GM12878 (cell line): ENCODE measurements around the gene SFSWAP. TPM values are rescaled to one million over a fixed set of nuclear protein-coding genes. Genes with fewer than 3 reads are reported as not detected.

Experiments used
- ATAC-seq: fragments of 200-7000 bp; cut with Tn5 transposase; 3 replicates; pipeline ENCODE4 v1.9.1; 2020; ENCODE audit warnings: mild to moderate bottlenecking, moderate library complexity
- BruUV-seq: library from RNA; stranded (reverse); fragments of 400-500 nt; replicated peaks from 2 replicates; lab custom pipeline; 2021; lab: Mats Ljungman, UMichigan
- CTCF ChIA-PET: fragments of 300-600 bp; sonication (Branson Sonifier 250); formaldehyde crosslinking; extraction: SDS; loops from one replicate; lab custom pipeline; 2021; ENCODE audit warnings: inconsistent platforms; lab: Yijun Ruan, JAX
- POLR2A ChIA-PET: fragments of 350-600 bp; formaldehyde crosslinking; extraction: SDS; loops from one replicate; lab custom pipeline; 2021; ENCODE audit warnings: inconsistent platforms; lab: Charles Lee
- RAD21 ChIA-PET: fragments of 300-600 bp; sonication (Branson Sonifier 250); formaldehyde crosslinking; loops from one replicate; lab custom pipeline; 2023; ENCODE audit warnings: antibody characterized with exemption; ENCODE audit not compliant: unreplicated experiment; lab: Charles Lee
- SMC1A ChIA-PET: fragments of 300-600 bp; sonication (Branson Sonifier 250); formaldehyde crosslinking; loops from one replicate; lab custom pipeline; 2023; ENCODE audit not compliant: unreplicated experiment, uncharacterized antibody; lab: Charles Lee
- DNase-seq: peaks from one replicate; pipeline ENCODE4 v3.0.0-alpha.2; 2011; ENCODE audit warnings: low read depth, low spot score
- FAIRE-seq: peaks from 3 replicates; lab custom pipeline; 2011; peaks lifted over from hg19 to GRCh38; lab: Jason Lieb, UNC
- H2AFZ ChIP-seq: 2 replicates; pipeline ENCODE4 v1.6.0; 2011; ENCODE audit warnings: low read depth, low read length, control low read depth; ENCODE audit not compliant: control insufficient read depth
- H3K27ac ChIP-seq: 2 replicates; pipeline ENCODE4 v1.5.1; 2011; ENCODE audit warnings: control low read depth; ENCODE audit not compliant: control insufficient read depth, insufficient read depth
- H3K27me3 ChIP-seq, 2 experiments: replicated peaks in 1 of 2; 2 replicates each; pipeline versions ENCODE4 v1.6.0 to v1.6.1; 2011; ENCODE audit warnings: low read length in 1 of 2; ENCODE audit not compliant: control insufficient read depth in 2 of 2, insufficient read depth in 2 of 2
- H3K36me3 ChIP-seq, 2 experiments: 2 replicates each; pipeline ENCODE4 v1.5.1; 2011; ENCODE audit warnings: low read length in 1 of 2; ENCODE audit not compliant: control insufficient read depth in 2 of 2, insufficient read depth in 2 of 2
- H3K4me1 ChIP-seq: 2 replicates; pipeline ENCODE4 v1.6.1; 2011; ENCODE audit warnings: mild to moderate bottlenecking, low read length, moderate library complexity, mixed read lengths; ENCODE audit not compliant: control insufficient read depth, insufficient read depth
- H3K4me2 ChIP-seq: 2 replicates; pipeline ENCODE4 v1.6.0; 2011; ENCODE audit warnings: control low read depth; ENCODE audit not compliant: control insufficient read depth, insufficient read depth
- H3K4me3 ChIP-seq: fragments of 200-600 bp; sonication (generic); 2 replicates; pipeline ENCODE4 v1.5.1; 2016
- H3K79me2 ChIP-seq: 2 replicates; pipeline ENCODE4 v1.6.0; 2011; ENCODE audit warnings: low read length; ENCODE audit not compliant: control insufficient read depth, insufficient read depth
- H3K9ac ChIP-seq: 2 replicates; pipeline ENCODE4 v1.8.0; 2011; ENCODE audit warnings: low read length, control low read depth, mixed read lengths; ENCODE audit not compliant: control insufficient read depth, insufficient read depth
- H3K9me3 ChIP-seq: replicated peaks from 3 replicates; pipeline ENCODE4 v1.5.1; 2011; ENCODE audit warnings: mild to moderate bottlenecking, low read length; ENCODE audit not compliant: control insufficient read depth, insufficient read depth
- H4K20me1 ChIP-seq: 2 replicates; pipeline ENCODE4 v1.6.0; 2011; ENCODE audit not compliant: control insufficient read depth, insufficient read depth
- BCL11A ChIP-seq: IDR thresholded peaks from 2 replicates; pipeline ENCODE4 v1.6.1; 2011; ENCODE audit warnings: low read depth, low read length
- CBFB ChIP-seq: IDR thresholded peaks from 2 replicates; pipeline ENCODE4 v1.6.1; 2016; ENCODE audit warnings: antibody characterized with exemption, low read depth
- CUX1 ChIP-seq: IDR thresholded peaks from 2 replicates; pipeline ENCODE4 v1.6.1; 2012; ENCODE audit warnings: improper control_type of control experiment, low read depth, low read length; ENCODE audit not compliant: insufficient replicate concordance
- MEF2A ChIP-seq: IDR thresholded peaks from 2 replicates; pipeline ENCODE4 v1.6.1; 2011; ENCODE audit warnings: low read depth, mild to moderate bottlenecking, low read length, moderate library complexity; ENCODE audit not compliant: insufficient read depth
- SPI1 ChIP-seq: IDR thresholded peaks from 2 replicates; pipeline ENCODE4 v1.6.1; 2011; ENCODE audit warnings: low read depth, mild to moderate bottlenecking, low read length, moderate library complexity, borderline replicate concordance; ENCODE audit not compliant: insufficient read depth
- WGBS: methylation state at CpG from one replicate; pipeline ENCODE4 v1.1.6; 2016; ENCODE audit warnings: low lambda C conversion rate; ENCODE audit not compliant: insufficient replicate concordance, insufficient coverage; ENCODE audit errors: missing lambda C conversion rate; 5-methylcytosine and 5-hydroxymethylcytosine counted together
- in situ Hi-C: fragments of 300-500 bp; cut with MboI; formaldehyde crosslinking; loops from 9 replicates; pipeline ENCODE4 v1.14.3; 2018; ENCODE audit warnings: mixed read lengths
- intact Hi-C: fragments of 100-400 bp; cut with micrococcal nuclease; formaldehyde crosslinking; loops from one replicate; pipeline ENCODE4 v1.14.2; 2022; ENCODE audit not compliant: unreplicated experiment
- polyA plus RNA-seq, 11 experiments: library from polyadenylated mRNA; depleted of rRNA in 4 of 11; unstranded in 6 of 11; stranded (reverse) in 5 of 11; fragments of >200 nt; fragmentation: Nextera tagmentation in 4 of 11; fragmentation: Illumina TruSeq in 1 of 11; extraction: Ambion mirVana in 4 of 11; extraction: Trizol in 1 of 11; gene quantifications; 1 replicate in 1 of 11; 2 replicates in 10 of 11; pipeline versions ENCODE4 v1.2.1 to v1.2.3, GENCODE V29; 2011 to 2016; ENCODE audit warnings: inconsistent platforms in 2 of 11, missing spikeins in 2 of 11, low read depth in 1 of 11
- total RNA-seq, 4 experiments: library from RNA; depleted of rRNA in 3 of 4; stranded (reverse); fragments of >200 nt in 3 of 4; fragmentation: Illumina TruSeq in 1 of 4; extraction: Trizol in 1 of 4; gene quantifications; 2 replicates each; pipeline versions ENCODE4 v1.2.1 to v1.2.3, GENCODE V29; 2013 to 2021

The SFSWAP gene
- total and polyA plus RNA-seq, 10 of the 15 experiments (the other 5 are each of a cell fraction or from before 2014, with no cell fraction given), result 1.8 to 48.6 (median 25.0) TPM

- SMC1A ChIA-PET, result no interaction called here
- H3K9me3 ChIP-seq, result no peaks in the 10 kb centered on the region
- CTCF ChIA-PET, result interaction anchor here (0.7 to 1.8 kb wide), 2 partner anchors 34 to 112 kb away, joined by 3 to 4 read pairs; no protein-coding TSS in a partner anchor
- BruUV-seq, result no TSS peak
- RAD21 ChIA-PET, result no interaction called here
- H3K79me2 ChIP-seq, result peaks cover 4% of the 10 kb centered on the region
- POLR2A ChIA-PET, result no interaction called here
- no peak for DNase-seq
- 100% methylated on average over 1 of the region's 1 CpG for WGBS
- no peaks in the 10 kb centered on the region for H3K27me3 ChIP-seq
- H3K4me3 ChIP-seq, result no peak overlapping the region
- in situ Hi-C loops (no loop called here), intact Hi-C loops (no loop called here)
- H2AFZ ChIP-seq, result no peak overlapping the region
- H3K36me3 ChIP-seq, result peaks cover 10 to 45% of the 10 kb centered on the region in 2 experiments; a peak in 3 of 4 replicates
- no peak for ATAC-seq
- no peak overlapping the region for H3K9ac ChIP-seq
- no peaks in the 10 kb centered on the region for H3K4me1 ChIP-seq
- TF ChIP-seq CBFB (no peak), BCL11A (no peak), SPI1 (no peak)
- FAIRE-seq, result no peak
- no peak overlapping the region for H3K27ac ChIP-seq
- no peaks in the 10 kb centered on the region for H4K20me1 ChIP-seq
- H3K4me2 ChIP-seq, result no peak overlapping the region
These were observed 10.7 kb downstream of the SFSWAP start for GRCh38 chr12:131721548-131721947.

GRCh38 chr12:131723532-131723931 is 12.6 kb downstream of the SFSWAP start:
- H3K9me3 ChIP-seq, result no peaks in the 10 kb centered on the region
- ATAC-seq (no peak), FAIRE-seq (no peak), DNase-seq (no peak)
- H3K36me3 ChIP-seq, result peaks cover 16 to 53% of the 10 kb centered on the region in 2 experiments
- CTCF ChIA-PET, result no interaction called here
- RAD21 ChIA-PET, result interaction anchor here (1.1 kb wide), 1 partner anchor 112 kb away, joined by 3 read pairs; no protein-coding TSS in a partner anchor
- SMC1A ChIA-PET, result no interaction called here
- H3K4me1 ChIP-seq, result no peaks in the 10 kb centered on the region
- POLR2A ChIA-PET, result interaction anchor here (0.5 kb wide), 1 partner anchor 243 kb away, joined by 6 read pairs; no protein-coding TSS in a partner anchor
- in situ Hi-C loops, result no loop called here
- peaks cover 4% of the 10 kb centered on the region for H3K79me2 ChIP-seq
- H4K20me1 ChIP-seq, result no peaks in the 10 kb centered on the region
- no peak overlapping the region for H3K9ac ChIP-seq
- over 99% methylated on average over 5 of the region's 5 CpGs for WGBS
- no peaks in the 10 kb centered on the region for H3K27me3 ChIP-seq
- H3K27ac ChIP-seq, result no peak overlapping the region
- no peak overlapping the region for H2AFZ ChIP-seq
- H3K4me2 ChIP-seq, result no peak overlapping the region
- BruUV-seq, result no TSS peak
- TF ChIP-seq SPI1 (no peak), CUX1 (no peak), MEF2A (no peak)
- intact Hi-C loops, result no loop called here
- H3K4me3 ChIP-seq, result no peak overlapping the region
